Endothelial cell of umbilical vein (primary cell): ENCODE measurements around the gene IFNGR1. TPM values are rescaled to one million over a fixed set of nuclear protein-coding genes. Genes with fewer than 3 reads are reported as not detected.

Experiments used
- BruUV-seq: library from RNA; stranded (reverse); fragments of 400-500 nt; replicated peaks from 2 replicates; lab custom pipeline; 2021; lab: Mats Ljungman, UMichigan
- CTCF ChIA-PET: fragments of 300-600, 350-600 bp; sonication (Branson Sonifier 250); formaldehyde crosslinking; loops from one replicate; lab custom pipeline; 2021; ENCODE audit warnings: antibody characterized with exemption, inconsistent platforms; lab: Charles Lee
- POLR2A ChIA-PET: fragments of 300-600, 350-600 bp; sonication (Branson Sonifier 250); formaldehyde crosslinking; loops from one replicate; lab custom pipeline; 2021; ENCODE audit warnings: antibody characterized with exemption, inconsistent platforms; lab: Charles Lee
- DNase-seq: peaks from one replicate; pipeline ENCODE4 v3.0.0-alpha.2; 2011; ENCODE audit warnings: low read depth, low spot score
- FAIRE-seq: peaks from 2 replicates; lab custom pipeline; 2011; peaks lifted over from hg19 to GRCh38; lab: Jason Lieb, UNC
- H2AFZ ChIP-seq: 2 replicates; pipeline ENCODE4 v1.6.0; 2012; ENCODE audit warnings: low read depth, low read length, control low read depth, inconsistent platforms
- H3K27ac ChIP-seq: 2 replicates; pipeline ENCODE4 v1.5.1; 2011; ENCODE audit warnings: low read depth, mild to moderate bottlenecking, control low read depth, low read length, moderate library complexity; ENCODE audit not compliant: insufficient read depth
- H3K27me3 ChIP-seq, 2 experiments: 2 replicates each; pipeline versions ENCODE4 v1.6.0 to v1.6.1; 2011; ENCODE audit warnings: low read length in 2 of 2, mixed read lengths in 1 of 2; ENCODE audit not compliant: control insufficient read depth in 2 of 2, insufficient read depth in 2 of 2
- H3K36me3 ChIP-seq, 2 experiments: 2 replicates in 1 of 2; 3 replicates in 1 of 2; pipeline ENCODE4 v1.5.1; 2011; ENCODE audit warnings: low read length in 2 of 2, mild to moderate bottlenecking in 1 of 2, moderate library complexity in 1 of 2; ENCODE audit not compliant: control insufficient read depth in 2 of 2, insufficient read depth in 2 of 2; ENCODE audit errors: extremely low read depth in 1 of 2
- H3K4me1 ChIP-seq: 3 replicates; pipeline ENCODE4 v1.5.1; 2011; ENCODE audit warnings: mild to moderate bottlenecking, low read length; ENCODE audit not compliant: control insufficient read depth, insufficient read depth; ENCODE audit errors: extremely low read depth
- H3K4me2 ChIP-seq: 2 replicates; pipeline ENCODE4 v1.6.1; 2011; ENCODE audit warnings: low read length, control low read depth, mixed read lengths; ENCODE audit not compliant: insufficient read depth
- H3K4me3 ChIP-seq, 3 experiments: fragments of 200-600 bp in 1 of 3; sonication (generic), shearing (Covaris generic) in 1 of 3; replicated peaks in 1 of 3; 2 replicates each; pipeline ENCODE4 v1.5.1; 2011 to 2016; ENCODE audit warnings: control low read depth in 3 of 3, low read length in 3 of 3, mild to moderate bottlenecking in 2 of 3, inconsistent platforms in 1 of 3, low read depth in 1 of 3, moderate library complexity in 1 of 3; ENCODE audit not compliant: insufficient read depth in 1 of 3
- H3K79me2 ChIP-seq: 2 replicates; pipeline ENCODE4 v1.6.0; 2012; ENCODE audit warnings: low read length, inconsistent platforms; ENCODE audit not compliant: control insufficient read depth, insufficient read depth
- H3K9ac ChIP-seq: replicated peaks from 2 replicates; pipeline ENCODE3; 2011; ENCODE audit warnings: low read length, control low read depth; ENCODE audit not compliant: insufficient read depth; ENCODE audit errors: extremely low read depth
- H3K9me1 ChIP-seq: replicated peaks from 3 replicates; pipeline ENCODE4 v1.6.0; 2011; ENCODE audit warnings: mild to moderate bottlenecking, low read length; ENCODE audit not compliant: control insufficient read depth, insufficient read depth; ENCODE audit errors: extremely low read depth
- H3K9me3 ChIP-seq: replicated peaks from 2 replicates; pipeline ENCODE4 v1.5.1; 2012; ENCODE audit warnings: low read length, inconsistent platforms; ENCODE audit not compliant: control insufficient read depth, insufficient read depth
- H4K20me1 ChIP-seq: replicated peaks from 2 replicates; pipeline ENCODE3; 2011; ENCODE audit warnings: mild to moderate bottlenecking, low read length; ENCODE audit not compliant: control insufficient read depth, insufficient read depth; ENCODE audit errors: extremely low read depth
- EZH2 ChIP-seq: IDR thresholded peaks from 2 replicates; pipeline ENCODE4 v1.6.1; 2012; ENCODE audit warnings: borderline replicate concordance, low read depth, mild to moderate bottlenecking, moderate library complexity, low read length, inconsistent platforms; ENCODE audit not compliant: severe bottlenecking
- FOS ChIP-seq: IDR thresholded peaks from 2 replicates; pipeline ENCODE4 v1.6.1; 2011; ENCODE audit warnings: mild to moderate bottlenecking, low read length, moderate library complexity, borderline replicate concordance; ENCODE audit not compliant: insufficient read depth
- GATA2 ChIP-seq: IDR thresholded peaks from 2 replicates; pipeline ENCODE4 v1.7.0; 2011; ENCODE audit warnings: low read depth, mild to moderate bottlenecking, moderate library complexity, mixed read lengths, low read length; ENCODE audit not compliant: insufficient read length, insufficient read depth
- JUN ChIP-seq: IDR thresholded peaks from 2 replicates; pipeline ENCODE4 v1.6.1; 2011; ENCODE audit warnings: borderline replicate concordance, low read depth; ENCODE audit not compliant: insufficient read length, insufficient read depth
- MYC ChIP-seq: IDR thresholded peaks from one replicate; pipeline ENCODE4 v1.6.1; 2011; ENCODE audit warnings: mild to moderate bottlenecking, low read depth, low read length
- POLR2A ChIP-seq: IDR thresholded peaks from 2 replicates; pipeline ENCODE4 v1.6.1; 2012; ENCODE audit warnings: low read depth, mild to moderate bottlenecking, control low read depth, low read length
- POLR2AphosphoS5 ChIP-seq: IDR thresholded peaks from 2 replicates; pipeline ENCODE4 v1.6.1; 2012; ENCODE audit warnings: low read depth, mild to moderate bottlenecking, control low read depth, low read length, moderate library complexity; ENCODE audit not compliant: insufficient read depth
- dilution Hi-C: fragments of 300-500 bp; cut with MboI; formaldehyde crosslinking; loops from one replicate; pipeline ENCODE4 v1.15.0; 2019; ENCODE audit warnings: low sequenced_read_pairs; ENCODE audit not compliant: extremely low pct_ligation_motif_present
- intact Hi-C: fragments of 100-400 bp; cut with micrococcal nuclease; formaldehyde crosslinking; loops from one replicate; pipeline ENCODE4 v1.10.0; 2022
- polyA plus RNA-seq, 4 experiments: library from polyadenylated mRNA; depleted of rRNA in 3 of 4; stranded (reverse) in 3 of 4; unstranded in 1 of 4; fragments of >200 nt; gene quantifications; 2 replicates each; pipeline versions ENCODE4 v1.2.1 to v1.2.3, GENCODE V29; 2011 to 2012; ENCODE audit warnings: missing spikeins in 1 of 4
- total RNA-seq: library from RNA; stranded (reverse); gene quantifications from 2 replicates; pipeline ENCODE4 v1.2.3, GENCODE V29; 2021
- TF ChIP-seq, protein P1 (sequence below), 2 donors: IDR thresholded peaks; 1 replicate in 1 of 2; 2 replicates in 1 of 2; pipeline ENCODE4 v1.5.1; 2011; ENCODE audit warnings: low read length in 2 of 2, mild to moderate bottlenecking in 2 of 2, moderate library complexity in 2 of 2, control low read depth in 1 of 2, inconsistent platforms in 1 of 2, low read depth in 1 of 2; ENCODE audit not compliant: insufficient read depth in 1 of 2; ENCODE audit errors: extremely low read depth in 1 of 2
- TF ChIP-seq, protein P2 (sequence below): IDR thresholded peaks from 2 replicates; pipeline ENCODE4 v1.6.1; 2011; ENCODE audit not compliant: insufficient read depth, insufficient read length

IFNGR1 gene
- total and polyA plus RNA-seq, 2 donors (not counting 3 experiments of a cell fraction or from before 2014, with no cell fraction given): 19.1 to 31.2 TPM

DNA sequence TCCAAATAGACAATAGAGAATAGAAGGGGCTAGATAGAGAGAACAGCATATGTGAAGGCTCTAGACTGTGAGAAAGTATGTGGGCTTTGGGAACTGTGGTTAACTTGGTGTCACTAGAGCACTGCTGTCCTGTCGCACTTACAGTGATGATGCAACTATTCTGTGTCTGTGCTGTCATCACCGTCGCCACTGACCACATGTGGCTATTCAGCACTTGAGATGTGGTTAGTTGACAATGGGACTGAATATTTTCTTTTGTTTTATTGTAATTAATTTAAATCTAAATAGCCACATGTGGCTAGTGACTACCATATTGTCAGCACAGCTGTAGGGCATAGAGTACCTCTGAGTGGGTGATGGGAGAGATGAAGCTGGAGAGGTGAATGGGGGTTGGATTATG, 39.0 kb upstream of the IFNGR1 start:
- ChIA-PET POLR2A (no interaction called here), CTCF (no interaction called here)
- Histone ChIP-seq H4K20me1 (no peaks in the 10 kb centered on the region), H3K4me3 (no peak overlapping the region), H3K4me1 (peaks cover 2% of the 10 kb centered on the region), H3K9me3 (no peaks in the 10 kb centered on the region), H3K36me3 (no peaks in the 10 kb centered on the region), H3K9ac (no peak overlapping the region), H2AFZ (no peak overlapping the region), H3K27ac (no peak overlapping the region), H3K4me2 (no peak overlapping the region), H3K9me1 (no peaks in the 10 kb centered on the region), H3K79me2 (no peaks in the 10 kb centered on the region), H3K27me3 (peaks cover 0 to 4% of the 10 kb centered on the region in 2 experiments)
- intact Hi-C loops (no loop called here), dilution Hi-C loops (no loop called here)
- DNase-seq (no peak), FAIRE-seq (no peak)
- BruUV-seq: no TSS peak
- TF ChIP-seq, protein P1, sequence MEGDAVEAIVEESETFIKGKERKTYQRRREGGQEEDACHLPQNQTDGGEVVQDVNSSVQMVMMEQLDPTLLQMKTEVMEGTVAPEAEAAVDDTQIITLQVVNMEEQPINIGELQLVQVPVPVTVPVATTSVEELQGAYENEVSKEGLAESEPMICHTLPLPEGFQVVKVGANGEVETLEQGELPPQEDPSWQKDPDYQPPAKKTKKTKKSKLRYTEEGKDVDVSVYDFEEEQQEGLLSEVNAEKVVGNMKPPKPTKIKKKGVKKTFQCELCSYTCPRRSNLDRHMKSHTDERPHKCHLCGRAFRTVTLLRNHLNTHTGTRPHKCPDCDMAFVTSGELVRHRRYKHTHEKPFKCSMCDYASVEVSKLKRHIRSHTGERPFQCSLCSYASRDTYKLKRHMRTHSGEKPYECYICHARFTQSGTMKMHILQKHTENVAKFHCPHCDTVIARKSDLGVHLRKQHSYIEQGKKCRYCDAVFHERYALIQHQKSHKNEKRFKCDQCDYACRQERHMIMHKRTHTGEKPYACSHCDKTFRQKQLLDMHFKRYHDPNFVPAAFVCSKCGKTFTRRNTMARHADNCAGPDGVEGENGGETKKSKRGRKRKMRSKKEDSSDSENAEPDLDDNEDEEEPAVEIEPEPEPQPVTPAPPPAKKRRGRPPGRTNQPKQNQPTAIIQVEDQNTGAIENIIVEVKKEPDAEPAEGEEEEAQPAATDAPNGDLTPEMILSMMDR (IDR thresholded peaks at IDR 0.05; ENCODE audit: extremely low read depth in 1 of 2, insufficient read depth in 1 of 2, low read depth in 1 of 2, low read length in 2 of 2): no peak
- TF ChIP-seq EZH2: no peak
- TF ChIP-seq POLR2AphosphoS5: no peak
- TF ChIP-seq, protein P2, sequence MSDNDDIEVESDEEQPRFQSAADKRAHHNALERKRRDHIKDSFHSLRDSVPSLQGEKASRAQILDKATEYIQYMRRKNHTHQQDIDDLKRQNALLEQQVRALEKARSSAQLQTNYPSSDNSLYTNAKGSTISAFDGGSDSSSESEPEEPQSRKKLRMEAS: no peak
- no peak for TF ChIP-seq FOS
- no peak for TF ChIP-seq MYC
- TF ChIP-seq POLR2A: no peak
- TF ChIP-seq GATA2: no peak
- no peak for TF ChIP-seq JUN
